ENCODE data around the gene KIF5C. TPM values are rescaled to one million over a fixed set of nuclear protein-coding genes. Genes with fewer than 3 reads are reported as not detected.

Gene KIF5C
- total and polyA plus RNA-seq, 2 experiments from 2014 or later, result 45.0 to 49.1 TPM

DNA sequence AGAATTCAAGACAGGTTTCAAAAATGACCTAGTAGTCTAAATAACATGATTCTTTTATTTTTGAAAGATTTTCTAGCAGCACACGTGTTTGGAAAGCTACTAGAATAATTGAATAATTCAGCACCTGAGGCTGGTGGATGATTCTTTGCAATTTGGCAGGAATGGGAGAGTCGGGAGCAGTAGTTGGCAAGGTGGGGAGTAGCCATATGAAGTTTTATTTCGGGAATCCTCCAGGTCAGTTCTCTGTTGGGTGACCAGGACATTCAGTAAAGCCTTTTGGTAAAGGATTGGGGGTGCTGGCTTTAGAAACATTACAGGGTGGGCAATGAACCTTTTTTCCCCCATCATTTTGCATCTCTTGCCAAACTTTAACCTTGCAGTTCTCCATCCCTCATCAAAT, 88.4 kb downstream of the KIF5C start:
- no peak overlapping the region for H3K4me3 Mint-ChIP-seq
- Histone ChIP-seq H3K27ac (ENCODE audit: low read depth) (no peak overlapping the region), H3K9me2 (ENCODE audit: insufficient read depth) (no peaks in the 10 kb centered on the region), H3K4me3 (no peak overlapping the region), H3K4me1 (ENCODE audit: insufficient read depth) (peaks cover 9% of the 10 kb centered on the region; the same call in 1 of the 2 replicates), H4K20me1 (replicated peaks; ENCODE audit: insufficient read depth) (0 out of 2 replicates have a peak, but pooled peaks cover 4% of the 10 kb centered on the region), H3K36me3 (ENCODE audit: insufficient read depth) (no peaks in the 10 kb centered on the region), H2AFZ (no peak overlapping the region), H3F3A (replicated peaks; ENCODE audit: low read depth) (no peaks in the 10 kb centered on the region), H3K27me3 (ENCODE audit: insufficient read depth) (no peaks in the 10 kb centered on the region), H3K79me2 (replicated peaks; ENCODE audit: insufficient read depth) (no peaks in the 10 kb centered on the region; the same call in 1 of the 2 replicates), H3K4me2 (no peak overlapping the region)
- no peak overlapping the region for H3K27ac Mint-ChIP-seq
- H3K36me3 Mint-ChIP-seq (ENCODE audit: low read depth), result peaks cover 13% of the 10 kb centered on the region
- no peaks in the 10 kb centered on the region; the same call in 2 of the 3 replicates for H3K9me3 Mint-ChIP-seq
- no peak for DNase-seq (ENCODE audit: low spot score)
- TF ChIP-seq POLR2AphosphoS5 (IDR thresholded peaks at IDR 0.05; ENCODE audit: low read depth) (no peak), ZNF114 (CRISPR knock-in tag; IDR thresholded peaks at IDR 0.05) (no peak), NANOG (IDR thresholded peaks at IDR 0.05; ENCODE audit: borderline replicate concordance) (no peak), ZNF331 (CRISPR knock-in tag; IDR thresholded peaks at IDR 0.05; ENCODE audit: low read depth) (no peak), EZH2phosphoT487 (IDR thresholded peaks at IDR 0.05; ENCODE audit: unreplicated experiment) (no peak), CREB1 (CRISPR knock-in tag; IDR thresholded peaks at IDR 0.05; ENCODE audit: low read depth) (no peak), EZH2 (IDR thresholded peaks at IDR 0.05; ENCODE audit: low read depth, unreplicated experiment) (no peak), JUNB (IDR thresholded peaks at IDR 0.05; ENCODE audit: unreplicated experiment) (no peak), STAT1 (IDR thresholded peaks at IDR 0.05; ENCODE audit: unreplicated experiment) (no peak)
- TF ChIP-seq, protein P1, sequence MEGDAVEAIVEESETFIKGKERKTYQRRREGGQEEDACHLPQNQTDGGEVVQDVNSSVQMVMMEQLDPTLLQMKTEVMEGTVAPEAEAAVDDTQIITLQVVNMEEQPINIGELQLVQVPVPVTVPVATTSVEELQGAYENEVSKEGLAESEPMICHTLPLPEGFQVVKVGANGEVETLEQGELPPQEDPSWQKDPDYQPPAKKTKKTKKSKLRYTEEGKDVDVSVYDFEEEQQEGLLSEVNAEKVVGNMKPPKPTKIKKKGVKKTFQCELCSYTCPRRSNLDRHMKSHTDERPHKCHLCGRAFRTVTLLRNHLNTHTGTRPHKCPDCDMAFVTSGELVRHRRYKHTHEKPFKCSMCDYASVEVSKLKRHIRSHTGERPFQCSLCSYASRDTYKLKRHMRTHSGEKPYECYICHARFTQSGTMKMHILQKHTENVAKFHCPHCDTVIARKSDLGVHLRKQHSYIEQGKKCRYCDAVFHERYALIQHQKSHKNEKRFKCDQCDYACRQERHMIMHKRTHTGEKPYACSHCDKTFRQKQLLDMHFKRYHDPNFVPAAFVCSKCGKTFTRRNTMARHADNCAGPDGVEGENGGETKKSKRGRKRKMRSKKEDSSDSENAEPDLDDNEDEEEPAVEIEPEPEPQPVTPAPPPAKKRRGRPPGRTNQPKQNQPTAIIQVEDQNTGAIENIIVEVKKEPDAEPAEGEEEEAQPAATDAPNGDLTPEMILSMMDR (conservative IDR thresholded peaks at IDR 0.05; ENCODE audit: low read depth in 2 of 2), result no peak
- TF ChIP-seq, protein P2, sequence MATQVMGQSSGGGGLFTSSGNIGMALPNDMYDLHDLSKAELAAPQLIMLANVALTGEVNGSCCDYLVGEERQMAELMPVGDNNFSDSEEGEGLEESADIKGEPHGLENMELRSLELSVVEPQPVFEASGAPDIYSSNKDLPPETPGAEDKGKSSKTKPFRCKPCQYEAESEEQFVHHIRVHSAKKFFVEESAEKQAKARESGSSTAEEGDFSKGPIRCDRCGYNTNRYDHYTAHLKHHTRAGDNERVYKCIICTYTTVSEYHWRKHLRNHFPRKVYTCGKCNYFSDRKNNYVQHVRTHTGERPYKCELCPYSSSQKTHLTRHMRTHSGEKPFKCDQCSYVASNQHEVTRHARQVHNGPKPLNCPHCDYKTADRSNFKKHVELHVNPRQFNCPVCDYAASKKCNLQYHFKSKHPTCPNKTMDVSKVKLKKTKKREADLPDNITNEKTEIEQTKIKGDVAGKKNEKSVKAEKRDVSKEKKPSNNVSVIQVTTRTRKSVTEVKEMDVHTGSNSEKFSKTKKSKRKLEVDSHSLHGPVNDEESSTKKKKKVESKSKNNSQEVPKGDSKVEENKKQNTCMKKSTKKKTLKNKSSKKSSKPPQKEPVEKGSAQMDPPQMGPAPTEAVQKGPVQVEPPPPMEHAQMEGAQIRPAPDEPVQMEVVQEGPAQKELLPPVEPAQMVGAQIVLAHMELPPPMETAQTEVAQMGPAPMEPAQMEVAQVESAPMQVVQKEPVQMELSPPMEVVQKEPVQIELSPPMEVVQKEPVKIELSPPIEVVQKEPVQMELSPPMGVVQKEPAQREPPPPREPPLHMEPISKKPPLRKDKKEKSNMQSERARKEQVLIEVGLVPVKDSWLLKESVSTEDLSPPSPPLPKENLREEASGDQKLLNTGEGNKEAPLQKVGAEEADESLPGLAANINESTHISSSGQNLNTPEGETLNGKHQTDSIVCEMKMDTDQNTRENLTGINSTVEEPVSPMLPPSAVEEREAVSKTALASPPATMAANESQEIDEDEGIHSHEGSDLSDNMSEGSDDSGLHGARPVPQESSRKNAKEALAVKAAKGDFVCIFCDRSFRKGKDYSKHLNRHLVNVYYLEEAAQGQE (IDR thresholded peaks at IDR 0.05; ENCODE audit: unreplicated experiment), result no peak
- TF ChIP-seq, protein P3, sequence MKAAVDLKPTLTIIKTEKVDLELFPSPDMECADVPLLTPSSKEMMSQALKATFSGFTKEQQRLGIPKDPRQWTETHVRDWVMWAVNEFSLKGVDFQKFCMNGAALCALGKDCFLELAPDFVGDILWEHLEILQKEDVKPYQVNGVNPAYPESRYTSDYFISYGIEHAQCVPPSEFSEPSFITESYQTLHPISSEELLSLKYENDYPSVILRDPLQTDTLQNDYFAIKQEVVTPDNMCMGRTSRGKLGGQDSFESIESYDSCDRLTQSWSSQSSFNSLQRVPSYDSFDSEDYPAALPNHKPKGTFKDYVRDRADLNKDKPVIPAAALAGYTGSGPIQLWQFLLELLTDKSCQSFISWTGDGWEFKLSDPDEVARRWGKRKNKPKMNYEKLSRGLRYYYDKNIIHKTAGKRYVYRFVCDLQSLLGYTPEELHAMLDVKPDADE (IDR thresholded peaks at IDR 0.05), result no peak
- TF ChIP-seq, protein P4, sequence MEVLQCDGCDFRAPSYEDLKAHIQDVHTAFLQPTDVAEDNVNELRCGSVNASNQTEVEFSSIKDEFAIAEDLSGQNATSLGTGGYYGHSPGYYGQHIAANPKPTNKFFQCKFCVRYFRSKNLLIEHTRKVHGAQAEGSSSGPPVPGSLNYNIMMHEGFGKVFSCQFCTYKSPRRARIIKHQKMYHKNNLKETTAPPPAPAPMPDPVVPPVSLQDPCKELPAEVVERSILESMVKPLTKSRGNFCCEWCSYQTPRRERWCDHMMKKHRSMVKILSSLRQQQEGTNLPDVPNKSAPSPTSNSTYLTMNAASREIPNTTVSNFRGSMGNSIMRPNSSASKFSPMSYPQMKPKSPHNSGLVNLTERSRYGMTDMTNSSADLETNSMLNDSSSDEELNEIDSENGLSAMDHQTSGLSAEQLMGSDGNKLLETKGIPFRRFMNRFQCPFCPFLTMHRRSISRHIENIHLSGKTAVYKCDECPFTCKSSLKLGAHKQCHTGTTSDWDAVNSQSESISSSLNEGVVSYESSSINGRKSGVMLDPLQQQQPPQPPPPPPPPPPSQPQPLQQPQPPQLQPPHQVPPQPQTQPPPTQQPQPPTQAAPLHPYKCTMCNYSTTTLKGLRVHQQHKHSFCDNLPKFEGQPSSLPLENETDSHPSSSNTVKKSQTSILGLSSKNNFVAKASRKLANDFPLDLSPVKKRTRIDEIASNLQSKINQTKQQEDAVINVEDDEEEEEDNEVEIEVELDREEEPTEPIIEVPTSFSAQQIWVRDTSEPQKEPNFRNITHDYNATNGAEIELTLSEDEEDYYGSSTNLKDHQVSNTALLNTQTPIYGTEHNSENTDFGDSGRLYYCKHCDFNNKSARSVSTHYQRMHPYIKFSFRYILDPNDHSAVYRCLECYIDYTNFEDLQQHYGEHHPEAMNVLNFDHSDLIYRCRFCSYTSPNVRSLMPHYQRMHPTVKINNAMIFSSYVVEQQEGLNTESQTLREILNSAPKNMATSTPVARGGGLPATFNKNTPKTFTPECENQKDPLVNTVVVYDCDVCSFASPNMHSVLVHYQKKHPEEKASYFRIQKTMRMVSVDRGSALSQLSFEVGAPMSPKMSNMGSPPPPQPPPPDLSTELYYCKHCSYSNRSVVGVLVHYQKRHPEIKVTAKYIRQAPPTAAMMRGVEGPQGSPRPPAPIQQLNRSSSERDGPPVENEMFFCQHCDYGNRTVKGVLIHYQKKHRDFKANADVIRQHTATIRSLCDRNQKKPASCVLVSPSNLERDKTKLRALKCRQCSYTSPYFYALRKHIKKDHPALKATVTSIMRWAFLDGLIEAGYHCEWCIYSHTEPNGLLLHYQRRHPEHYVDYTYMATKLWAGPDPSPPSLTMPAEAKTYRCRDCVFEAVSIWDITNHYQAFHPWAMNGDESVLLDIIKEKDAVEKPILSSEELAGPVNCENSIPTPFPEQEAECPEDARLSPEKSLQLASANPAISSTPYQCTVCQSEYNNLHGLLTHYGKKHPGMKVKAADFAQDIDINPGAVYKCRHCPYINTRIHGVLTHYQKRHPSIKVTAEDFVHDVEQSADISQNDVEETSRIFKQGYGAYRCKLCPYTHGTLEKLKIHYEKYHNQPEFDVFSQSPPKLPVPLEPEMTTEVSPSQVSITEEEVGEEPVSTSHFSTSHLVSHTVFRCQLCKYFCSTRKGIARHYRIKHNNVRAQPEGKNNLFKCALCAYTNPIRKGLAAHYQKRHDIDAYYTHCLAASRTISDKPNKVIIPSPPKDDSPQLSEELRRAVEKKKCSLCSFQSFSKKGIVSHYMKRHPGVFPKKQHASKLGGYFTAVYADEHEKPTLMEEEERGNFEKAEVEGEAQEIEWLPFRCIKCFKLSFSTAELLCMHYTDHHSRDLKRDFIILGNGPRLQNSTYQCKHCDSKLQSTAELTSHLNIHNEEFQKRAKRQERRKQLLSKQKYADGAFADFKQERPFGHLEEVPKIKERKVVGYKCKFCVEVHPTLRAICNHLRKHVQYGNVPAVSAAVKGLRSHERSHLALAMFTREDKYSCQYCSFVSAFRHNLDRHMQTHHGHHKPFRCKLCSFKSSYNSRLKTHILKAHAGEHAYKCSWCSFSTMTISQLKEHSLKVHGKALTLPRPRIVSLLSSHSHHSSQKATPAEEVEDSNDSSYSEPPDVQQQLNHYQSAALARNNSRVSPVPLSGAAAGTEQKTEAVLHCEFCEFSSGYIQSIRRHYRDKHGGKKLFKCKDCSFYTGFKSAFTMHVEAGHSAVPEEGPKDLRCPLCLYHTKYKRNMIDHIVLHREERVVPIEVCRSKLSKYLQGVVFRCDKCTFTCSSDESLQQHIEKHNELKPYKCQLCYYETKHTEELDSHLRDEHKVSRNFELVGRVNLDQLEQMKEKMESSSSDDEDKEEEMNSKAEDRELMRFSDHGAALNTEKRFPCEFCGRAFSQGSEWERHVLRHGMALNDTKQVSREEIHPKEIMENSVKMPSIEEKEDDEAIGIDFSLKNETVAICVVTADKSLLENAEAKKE (CRISPR knock-in tag; IDR thresholded peaks at IDR 0.05), result no peak
- ATAC-seq, result no peak
- peaks cover 16% of the 10 kb centered on the region for H3K4me1 Mint-ChIP-seq
- H3K27me3 Mint-ChIP-seq (ENCODE audit: insufficient read depth, low read depth, poor library complexity), result no peaks in the 10 kb centered on the region

Data from GM23338 (cell line).